HG03025 (cell line): Measurements from ENCODE around the gene TMEM183A.

ENCODE experiments used
- ATAC-seq: cut with Tn5 transposase; IDR thresholded peaks from one replicate; pipeline ENCODE4 v1.9.1; 2021; ENCODE audit warnings: mild to moderate bottlenecking, moderate library complexity; ENCODE audit not compliant: unreplicated experiment, low FRiP score

TMEM183A gene

GRCh38 chr1:203028067-203028783 lies 21.1 kb downstream of the TMEM183A start:
- no peak for ATAC-seq

- no peak for ATAC-seq
Measured at GRCh38 chr1:203028784-203029553, 21.8 kb downstream of the TMEM183A start.

GRCh38 chr1:203031467-203031866 lies 24.3 kb downstream of the TMEM183A start:
- ATAC-seq: no peak

- no peak for ATAC-seq
Measured at GRCh38 chr1:203033287-203033686, 26.1 kb downstream of the TMEM183A start.

GRCh38 chr1:203033917-203034316 lies 26.7 kb downstream of the TMEM183A start:
- ATAC-seq: no peak

- ATAC-seq: no peak
Measured at GRCh38 chr1:203034422-203035110, 27.4 kb downstream of the TMEM183A start.

GRCh38 chr1:203035111-203036000 lies 28.2 kb downstream of the TMEM183A start:
- ATAC-seq: no peak

GRCh38 chr1:203036135-203036534 lies 29.0 kb downstream of the TMEM183A start:
- ATAC-seq: no peak

- no peak for ATAC-seq
Measured at GRCh38 chr1:203036537-203036936, 29.4 kb downstream of the TMEM183A start.

GRCh38 chr1:203037509-203038190 lies 30.5 kb downstream of the TMEM183A start:
- ATAC-seq: no peak

GRCh38 chr1:203038217-203038741 lies 31.1 kb downstream of the TMEM183A start:
- ATAC-seq: no peak

GRCh38 chr1:203038891-203039608 lies 31.9 kb downstream of the TMEM183A start:
- ATAC-seq: no peak

- no peak for ATAC-seq
Measured at GRCh38 chr1:203039609-203040512, 32.7 kb downstream of the TMEM183A start.

GRCh38 chr1:203040513-203041275 lies 33.5 kb downstream of the TMEM183A start:
- no peak for ATAC-seq

- ATAC-seq: no peak
Measured at GRCh38 chr1:203041351-203041932, 34.3 kb downstream of the TMEM183A start.

GRCh38 chr1:203043830-203044545 lies 36.8 kb downstream of the TMEM183A start:
- ATAC-seq: no peak
